ENCODE results near the gene SCGB1C1.
"Not testable (repeated sequence)": the region's sequence is repeated elsewhere in the genome, so short reads cannot be mapped to it uniquely, and the experiment has no call there.

GRCh38 chr11:180242-180641, 12.6 kb upstream of the SCGB1C1 start:
- TF ChIP-seq POLR2A (IDR thresholded peaks at IDR 0.05), result not testable (repeated sequence)
- TF ChIP-seq, protein P1, sequence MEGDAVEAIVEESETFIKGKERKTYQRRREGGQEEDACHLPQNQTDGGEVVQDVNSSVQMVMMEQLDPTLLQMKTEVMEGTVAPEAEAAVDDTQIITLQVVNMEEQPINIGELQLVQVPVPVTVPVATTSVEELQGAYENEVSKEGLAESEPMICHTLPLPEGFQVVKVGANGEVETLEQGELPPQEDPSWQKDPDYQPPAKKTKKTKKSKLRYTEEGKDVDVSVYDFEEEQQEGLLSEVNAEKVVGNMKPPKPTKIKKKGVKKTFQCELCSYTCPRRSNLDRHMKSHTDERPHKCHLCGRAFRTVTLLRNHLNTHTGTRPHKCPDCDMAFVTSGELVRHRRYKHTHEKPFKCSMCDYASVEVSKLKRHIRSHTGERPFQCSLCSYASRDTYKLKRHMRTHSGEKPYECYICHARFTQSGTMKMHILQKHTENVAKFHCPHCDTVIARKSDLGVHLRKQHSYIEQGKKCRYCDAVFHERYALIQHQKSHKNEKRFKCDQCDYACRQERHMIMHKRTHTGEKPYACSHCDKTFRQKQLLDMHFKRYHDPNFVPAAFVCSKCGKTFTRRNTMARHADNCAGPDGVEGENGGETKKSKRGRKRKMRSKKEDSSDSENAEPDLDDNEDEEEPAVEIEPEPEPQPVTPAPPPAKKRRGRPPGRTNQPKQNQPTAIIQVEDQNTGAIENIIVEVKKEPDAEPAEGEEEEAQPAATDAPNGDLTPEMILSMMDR (IDR thresholded peaks at IDR 0.05), result not testable (repeated sequence)
